Hematopoietic multipotent progenitor cell treated with erythropoietin and hydrocortisone succinate and interleukin-3 and kit ligand, for 4 days (in vitro differentiated cells): ENCODE results near the gene S100A6.
"Not testable (repeated sequence)": the region's sequence is repeated elsewhere in the genome, so short reads cannot be mapped to it uniquely, and the experiment has no call there.

ENCODE experiments used
- DNase-seq: peaks from one replicate; pipeline ENCODE4 v3.0.0-alpha.2; 2015

S100A6 gene

GRCh38 chr1:153526132-153526543, 9.7 kb downstream of the S100A6 start:
- peak; percentile 87 for DNase-seq

GRCh38 chr1:153525088-153525728, 10.6 kb downstream of the S100A6 start:
- peak; percentile 41 for DNase-seq

- peak; percentile 46 for DNase-seq
Measured at GRCh38 chr1:153522353-153523048, 13.3 kb downstream of the S100A6 start.

DNA sequence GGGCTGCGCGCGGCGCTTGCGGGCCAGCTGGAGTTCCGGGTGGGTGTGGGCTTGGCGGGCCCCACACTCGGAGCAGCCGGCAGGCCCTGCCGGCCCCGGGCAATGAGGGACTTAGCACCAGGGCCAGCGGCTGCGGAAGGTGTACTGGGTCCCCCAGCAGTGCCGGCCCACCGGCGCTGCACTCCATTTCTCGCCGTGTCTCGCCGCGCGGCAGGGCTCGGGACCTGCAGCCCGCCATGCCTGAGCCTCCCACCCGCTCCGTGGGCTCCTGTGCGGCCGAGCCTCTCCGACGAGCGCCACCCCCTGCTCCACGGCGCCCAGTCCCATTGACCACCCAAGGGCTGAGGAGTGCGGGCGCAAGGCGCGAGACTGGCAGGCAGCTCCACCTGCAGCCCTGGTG, 14.0 kb downstream of the S100A6 start:
- not testable (repeated sequence) for DNase-seq

DNA sequence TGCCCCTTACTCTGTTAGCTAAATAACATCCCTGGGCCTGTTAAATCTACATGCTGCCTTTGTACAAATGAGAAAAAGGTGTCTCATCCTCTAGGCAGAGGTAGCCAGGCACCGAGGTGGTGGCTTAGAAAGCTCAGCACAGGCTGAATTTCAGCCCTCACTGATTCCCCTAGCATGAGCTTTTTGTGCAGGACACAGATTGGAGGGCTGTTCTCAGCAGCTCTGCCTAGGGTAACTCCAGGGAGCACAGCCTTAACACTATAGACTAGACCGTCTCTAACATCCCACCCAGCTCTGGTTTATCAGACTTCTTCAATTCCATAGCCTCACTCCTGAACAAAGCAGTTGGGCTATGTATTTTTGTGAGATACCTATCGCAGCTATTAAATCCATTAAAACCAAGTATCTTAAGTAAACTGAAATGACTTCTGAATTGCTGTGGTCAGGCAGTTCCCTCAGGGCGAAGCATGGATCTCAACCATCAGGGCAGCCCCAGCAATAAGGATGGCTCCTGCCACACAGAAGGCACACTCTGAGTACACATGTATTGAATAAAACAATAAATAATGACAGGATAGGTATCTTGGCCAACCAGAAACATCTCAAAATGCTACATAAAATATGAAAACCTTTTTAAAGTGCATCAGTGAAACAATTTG, 14.8 kb downstream of the S100A6 start:
- DNase-seq: no peak

- not testable (repeated sequence) for DNase-seq
Measured at GRCh38 chr1:153520137-153520691, 15.6 kb downstream of the S100A6 start.

DNA sequence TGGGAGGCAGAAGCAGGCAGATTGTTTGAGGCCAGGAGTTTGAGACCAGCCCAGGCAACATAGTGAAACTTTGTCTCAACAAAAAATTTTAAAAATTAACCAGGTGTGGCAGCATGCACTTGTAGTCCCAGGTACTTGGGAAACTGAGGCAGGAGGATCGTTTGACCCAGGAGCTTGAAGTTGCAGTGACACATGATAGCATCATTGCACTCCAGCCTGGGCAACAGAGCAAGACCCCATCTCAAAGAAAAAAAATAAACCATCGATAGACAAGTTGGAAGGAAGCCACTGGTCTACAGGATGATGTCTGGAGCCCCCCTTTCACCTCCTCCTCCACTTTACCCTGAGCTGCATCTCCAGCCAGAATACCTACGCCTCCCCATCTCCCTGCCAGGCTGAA, 16.5 kb downstream of the S100A6 start:
- DNase-seq: no peak

GRCh38 chr1:153515504-153516394, 20.0 kb downstream of the S100A6 start:
- peak; percentile 80 for DNase-seq

GRCh38 chr1:153513666-153514065, 22.1 kb downstream of the S100A6 start:
- no peak for DNase-seq

DNA sequence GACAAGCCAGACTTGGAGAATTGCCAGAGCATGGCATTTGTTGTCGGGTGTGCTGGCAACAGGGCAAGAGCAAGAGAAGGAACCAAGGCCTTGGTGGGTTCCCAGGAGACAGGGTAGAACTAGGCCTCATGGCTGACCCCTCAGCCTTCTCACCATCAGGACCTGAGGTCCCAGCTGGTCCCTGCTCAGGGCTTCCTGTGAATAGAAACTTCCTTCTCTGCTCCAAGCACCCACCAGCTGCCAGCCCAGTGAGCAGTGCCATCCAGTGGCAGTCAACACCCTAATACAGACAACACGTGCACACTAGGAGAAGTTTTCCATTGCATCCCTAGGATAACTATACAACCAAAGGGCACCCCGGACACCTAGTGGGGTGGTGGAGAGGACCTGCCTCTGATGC, 22.8 kb downstream of the S100A6 start:
- no peak for DNase-seq

GRCh38 chr1:153510984-153511410, 24.8 kb downstream of the S100A6 start:
- peak; percentile 92 for DNase-seq

- peak; percentile 83 for DNase-seq
Measured at GRCh38 chr1:153509729-153510354, 25.9 kb downstream of the S100A6 start.

DNA sequence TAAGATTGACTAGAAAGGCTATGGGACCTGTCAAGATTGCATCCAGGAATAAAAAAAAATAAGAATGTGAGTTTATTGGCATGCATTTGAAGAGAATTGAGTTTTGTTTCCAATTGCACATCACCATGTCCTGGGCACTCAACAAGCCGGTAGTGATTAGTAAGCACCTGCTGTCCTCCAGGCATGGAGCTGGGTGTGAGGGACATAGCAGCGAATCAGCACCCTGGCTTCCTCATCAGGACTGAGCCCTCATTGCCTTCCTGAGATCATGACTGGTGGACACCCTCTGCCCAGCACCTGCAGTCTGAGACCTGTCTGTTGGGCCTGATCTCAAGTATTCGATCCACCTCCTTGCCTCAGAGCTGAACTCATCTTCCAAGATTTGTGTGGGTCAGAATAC, 26.8 kb downstream of the S100A6 start:
- no peak for DNase-seq

GRCh38 chr1:153507926-153508583, 27.7 kb downstream of the S100A6 start:
- no peak for DNase-seq

- no peak for DNase-seq
Measured at GRCh38 chr1:153506831-153507413, 28.9 kb downstream of the S100A6 start.

DNA sequence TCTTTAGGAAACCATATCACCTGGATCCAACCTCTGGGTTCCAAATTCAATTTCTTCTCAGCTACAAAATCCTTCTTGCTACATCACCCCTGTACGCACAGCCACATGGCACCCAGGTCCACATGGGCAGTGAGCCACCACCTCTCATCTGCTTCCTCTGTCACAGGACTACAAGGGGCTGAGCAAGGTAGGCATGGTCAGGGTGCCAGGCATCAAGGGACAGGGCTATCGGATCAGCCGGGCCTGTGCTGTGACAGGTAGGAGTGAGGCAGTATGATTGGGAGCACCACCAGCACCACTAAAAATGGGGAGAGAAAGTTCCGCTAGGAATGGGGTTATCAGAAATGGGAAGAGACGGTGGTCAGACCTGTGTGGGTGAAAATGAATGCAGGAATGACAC, 29.4 kb downstream of the S100A6 start:
- no peak for DNase-seq

GRCh38 chr1:153505576-153505975, 30.2 kb downstream of the S100A6 start:
- no peak for DNase-seq

- no peak for DNase-seq
Measured at GRCh38 chr1:153503766-153504165, 32.0 kb downstream of the S100A6 start.

- DNase-seq: no peak
Measured at GRCh38 chr1:153498746-153499145, 37.0 kb downstream of the S100A6 start.

GRCh38 chr1:153495536-153495935, 40.3 kb downstream of the S100A6 start:
- no peak for DNase-seq

DNA sequence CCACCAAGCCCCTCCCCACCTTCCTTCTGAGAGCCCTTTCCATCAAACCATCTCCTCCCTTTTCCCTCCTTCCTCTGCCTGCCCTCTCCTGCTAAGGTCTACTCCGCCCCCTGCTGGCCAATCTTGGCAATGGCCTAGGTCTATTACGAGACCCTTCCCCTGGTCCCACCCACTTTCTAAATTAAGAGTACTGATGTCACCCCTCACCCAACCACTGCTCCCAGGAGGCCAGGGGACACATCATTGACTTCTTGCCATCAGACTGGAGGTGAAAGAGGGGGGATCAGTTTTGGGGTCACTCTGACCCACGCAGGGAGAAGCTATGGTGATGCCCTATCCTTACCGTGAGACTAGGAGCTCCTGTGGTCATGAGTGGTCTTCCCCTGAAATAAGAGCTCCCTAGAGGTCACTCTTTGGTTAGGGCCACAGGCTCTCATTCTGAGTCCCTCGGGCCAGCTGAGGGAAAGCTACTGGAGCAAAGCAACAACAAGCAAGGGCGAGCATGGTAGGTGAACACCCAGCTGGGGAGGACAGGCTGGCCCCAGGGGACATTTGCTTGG, 40.7 kb downstream of the S100A6 start:
- peak; percentile 82 for DNase-seq
